K562 (cell line): ENCODE data around the gene IP6K2. TPM values are rescaled to one million over a fixed set of nuclear protein-coding genes. Genes with fewer than 3 reads are reported as not detected.
A peak's percentile ranks its signal among the peaks of the same experiment; 100 is the strongest.

Experiments used
- CREBBP ChIP-seq: IDR thresholded peaks from one replicate; pipeline ENCODE4 v1.6.1; 2012; ENCODE audit warnings: low read depth, mild to moderate bottlenecking, control low read depth, inconsistent platforms, low read length
- CUX1 ChIP-seq: fragments of 200-800 bp; sonication (Bioruptor generic); IDR thresholded peaks from 2 replicates; pipeline ENCODE4 v1.6.1; 2016; ENCODE audit warnings: missing genetic modification characterization, missing compliant biosample characterization
- E4F1 ChIP-seq: fragments of 250-450 bp; sonication (Bioruptor Pico); IDR thresholded peaks from 2 replicates; pipeline ENCODE4 v1.5.0; 2021; ENCODE audit warnings: mild to moderate bottlenecking, borderline replicate concordance
- GTF2A2 ChIP-seq: IDR thresholded peaks from 2 replicates; pipeline ENCODE4 v1.6.1; 2016; ENCODE audit warnings: mild to moderate bottlenecking, missing genetic modification characterization, missing compliant biosample characterization
- MXI1 ChIP-seq: IDR thresholded peaks from 2 replicates; pipeline ENCODE4 v1.6.1; 2011; ENCODE audit warnings: low read depth, mild to moderate bottlenecking, improper control_type of control experiment, low read length
- POLR3A ChIP-seq: IDR thresholded peaks from 2 replicates; pipeline ENCODE4 v1.6.1; 2011; ENCODE audit warnings: borderline replicate concordance, mild to moderate bottlenecking, moderate library complexity; ENCODE audit not compliant: insufficient read length, insufficient read depth; ENCODE audit errors: extremely low read depth
- REST ChIP-seq, 2 experiments: fragments of 450-650 bp; formaldehyde crosslinking in 1 of 2; IDR thresholded peaks; 2 replicates each; pipeline versions ENCODE4 v1.4.0 to v1.6.1; 2014 to 2020; ENCODE audit warnings: mild to moderate bottlenecking in 2 of 2, borderline replicate concordance in 1 of 2, low read depth in 1 of 2
- SMARCA5 ChIP-seq: fragments of 450-650 bp; IDR thresholded peaks from 2 replicates; pipeline ENCODE4 v1.6.1; 2016
- SUPT5H ChIP-seq: fragments of 450-650 bp; IDR thresholded peaks from 2 replicates; pipeline ENCODE4 v1.6.1; 2016
- TGIF2 ChIP-seq: sonication (generic); formaldehyde crosslinking; IDR thresholded peaks from 2 replicates; pipeline ENCODE4 v1.8.1; 2022; ENCODE audit warnings: mild to moderate bottlenecking, missing genetic modification reagents, moderate library complexity
- polyA plus RNA-seq, 8 experiments: library from polyadenylated mRNA; depleted of rRNA in 4 of 8; stranded (reverse) in 5 of 8; unstranded in 3 of 8; fragments of >200 nt; fragmentation: Nextera tagmentation in 2 of 8; fragmentation: Illumina TruSeq in 1 of 8; extraction: Ambion mirVana in 2 of 8; extraction: Trizol in 1 of 8; gene quantifications; 2 replicates each; pipeline versions ENCODE4 v1.2.1 to v1.2.3, GENCODE V29; 2011 to 2014; ENCODE audit warnings: inconsistent platforms in 1 of 8, missing spikeins in 1 of 8
- total RNA-seq, 7 experiments: library from RNA; depleted of rRNA in 6 of 7; stranded (reverse); fragments of >200 nt in 6 of 7; fragmentation: Illumina TruSeq in 2 of 7; extraction: Trizol in 2 of 7; gene quantifications; 2 replicates each; pipeline versions ENCODE4 v1.2.1 to v1.2.3, GENCODE V29; 2011 to 2021; ENCODE audit warnings: low replicate concordance in 1 of 7

Gene IP6K2
- total and polyA plus RNA-seq, 9 of the 15 experiments (the other 6 are each of a cell fraction or from before 2014, with no cell fraction given): 19.6 to 78.1 (median 48.0) TPM

- TF ChIP-seq E4F1 (CRISPR knock-in tag): no peak
- no peak for TF ChIP-seq TGIF2 (CRISPR knock-in tag)
- TF ChIP-seq CREBBP: no peak
- no peak for TF ChIP-seq SMARCA5
- no peak for TF ChIP-seq GTF2A2 (tag)
- TF ChIP-seq SUPT5H: no peak
- TF ChIP-seq REST (IDR thresholded peaks at IDR 0.05; ENCODE audit: borderline replicate concordance): peak; percentile 18; the same call in 1 of the 2 replicates
- no peak for TF ChIP-seq REST (CRISPR knock-in tag; IDR thresholded peaks at IDR 0.05; ENCODE audit: low read depth)
- TF ChIP-seq MXI1: no peak
- no peak for TF ChIP-seq POLR3A
- TF ChIP-seq CUX1 (CRISPR knock-in tag): no peak
These were observed 23.2 kb upstream of the IP6K2 start (continued) for GRCh38 chr3:48739955-48740823.
